ENCODE data around the gene EPHA3. TPM values are rescaled to one million over a fixed set of nuclear protein-coding genes. Genes with fewer than 3 reads are reported as not detected.

Gene EPHA3
- total RNA-seq, 4 donors from 2014 or later: 0.36 to 1.8 (median 0.90) TPM

- no peaks in the 10 kb centered on the region for H3K4me1 ChIP-seq
- no peaks in the 10 kb centered on the region for H3K9me3 ChIP-seq
- TF ChIP-seq POLR2A (IDR thresholded peaks at IDR 0.05) (no peak), CTCF (IDR thresholded peaks at IDR 0.05 in 4 of 5, conservative IDR thresholded peaks at IDR 0.05 in 1 of 5) (no peak)
- no peaks in the 10 kb centered on the region for H3K36me3 ChIP-seq
- in situ Hi-C loops (cut with MboI; ENCODE audit: low sequenced_read_pairs in 4 of 4) (no loop called here), intact Hi-C loops (cut with DNase I; ENCODE audit: low total_unique reads) (no loop called here)
- H3K27ac ChIP-seq: no peak overlapping the region
- no peak for DNase-seq
- no peak overlapping the region for H3K4me3 ChIP-seq
- ATAC-seq: no peak
- no peaks in the 10 kb centered on the region for H3K27me3 ChIP-seq
These were observed 72.9 kb downstream of the EPHA3 start for GRCh38 chr3:89180334-89180733.

GRCh38 chr3:89182056-89182455, 74.6 kb downstream of the EPHA3 start:
- Histone ChIP-seq H3K4me3 (no peak overlapping the region), H3K27me3 (no peaks in the 10 kb centered on the region), H3K36me3 (no peaks in the 10 kb centered on the region), H3K27ac (no peak overlapping the region), H3K9me3 (no peaks in the 10 kb centered on the region), H3K4me1 (no peaks in the 10 kb centered on the region)
- intact Hi-C loops (cut with DNase I; ENCODE audit: low total_unique reads) (no loop called here), in situ Hi-C loops (cut with MboI; ENCODE audit: low sequenced_read_pairs in 4 of 4) (no loop called here)
- no peak for ATAC-seq
- no peak for DNase-seq
- TF ChIP-seq POLR2A (IDR thresholded peaks at IDR 0.05): no peak
- TF ChIP-seq CTCF (IDR thresholded peaks at IDR 0.05 in 4 of 5, conservative IDR thresholded peaks at IDR 0.05 in 1 of 5): no peak

GRCh38 chr3:89184151-89184995, 77.0 kb downstream of the EPHA3 start:
- TF ChIP-seq CTCF (IDR thresholded peaks at IDR 0.05 in 4 of 5, conservative IDR thresholded peaks at IDR 0.05 in 1 of 5) (no peak), POLR2A (IDR thresholded peaks at IDR 0.05) (no peak)
- DNase-seq (no peak), ATAC-seq (no peak)
- H3K27ac ChIP-seq: no peak overlapping the region
- no peaks in the 10 kb centered on the region for H3K9me3 ChIP-seq
- H3K27me3 ChIP-seq: no peaks in the 10 kb centered on the region
- H3K4me3 ChIP-seq: no peak overlapping the region
- in situ Hi-C loops (cut with MboI; ENCODE audit: low sequenced_read_pairs in 4 of 4): no loop called here
- intact Hi-C loops (cut with DNase I; ENCODE audit: low total_unique reads): no loop called here
- H3K36me3 ChIP-seq: no peaks in the 10 kb centered on the region
- no peaks in the 10 kb centered on the region for H3K4me1 ChIP-seq

- ATAC-seq (no peak), DNase-seq (no peak)
- H3K36me3 ChIP-seq: no peaks in the 10 kb centered on the region
- intact Hi-C loops (cut with DNase I; ENCODE audit: low total_unique reads): no loop called here
- H3K9me3 ChIP-seq: no peaks in the 10 kb centered on the region
- in situ Hi-C loops (cut with MboI; ENCODE audit: low sequenced_read_pairs in 4 of 4): no loop called here
- TF ChIP-seq CTCF (IDR thresholded peaks at IDR 0.05 in 4 of 5, conservative IDR thresholded peaks at IDR 0.05 in 1 of 5): no peak
- TF ChIP-seq POLR2A (IDR thresholded peaks at IDR 0.05): no peak
- no peak overlapping the region for H3K4me3 ChIP-seq
- no peaks in the 10 kb centered on the region for H3K4me1 ChIP-seq
- no peak overlapping the region for H3K27ac ChIP-seq
- no peaks in the 10 kb centered on the region for H3K27me3 ChIP-seq
These were observed 79.0 kb downstream of the EPHA3 start for GRCh38 chr3:89186456-89186855.

All from gastrocnemius medialis (tissue), 4 donors.